HepG2 (cell line): ENCODE results near the gene C5AR2. TPM values are rescaled to one million over a fixed set of nuclear protein-coding genes. Genes with fewer than 3 reads are reported as not detected.

Source experiments
- ADNP ChIP-seq: sonication (generic); formaldehyde crosslinking; IDR thresholded peaks from 2 replicates; pipeline ENCODE4 v1.4.0; 2020; ENCODE audit warnings: missing genetic modification reagents
- CBX1 ChIP-seq: IDR thresholded peaks from one replicate; pipeline ENCODE4 v1.6.1; 2016; ENCODE audit warnings: antibody characterized with exemption, low read depth
- CEBPG ChIP-seq: IDR thresholded peaks from 2 replicates; pipeline ENCODE4 v1.6.1; 2016
- CHCHD3 ChIP-seq: sonication (generic); formaldehyde crosslinking; IDR thresholded peaks from 2 replicates; pipeline ENCODE4 v1.8.0; 2022; ENCODE audit warnings: mild to moderate bottlenecking, missing genetic modification reagents, moderate library complexity
- FOXK1 ChIP-seq: sonication (generic); formaldehyde crosslinking; IDR thresholded peaks from 2 replicates; pipeline ENCODE4 v1.4.0; 2020; ENCODE audit warnings: low read depth, missing genetic modification reagents, borderline replicate concordance
- HDAC1 ChIP-seq: sonication (generic); formaldehyde crosslinking; IDR thresholded peaks from 2 replicates; pipeline ENCODE4 v1.5.1; 2020; ENCODE audit warnings: mild to moderate bottlenecking, missing genetic modification reagents
- HES4 ChIP-seq: sonication (generic); formaldehyde crosslinking; IDR thresholded peaks from 2 replicates; pipeline ENCODE4 v1.9.0; 2021; ENCODE audit warnings: mild to moderate bottlenecking, missing genetic modification reagents, borderline replicate concordance
- HNF4A ChIP-seq: sonication (generic); formaldehyde crosslinking; IDR thresholded peaks from 2 replicates; pipeline ENCODE4 v1.4.0; 2020; ENCODE audit warnings: missing genetic modification reagents
- KDM2A ChIP-seq: sonication (generic); formaldehyde crosslinking; IDR thresholded peaks from 2 replicates; pipeline ENCODE4 v1.4.0; 2020; ENCODE audit warnings: low read depth, missing genetic modification reagents, borderline replicate concordance
- SIX4 ChIP-seq: sonication (generic); formaldehyde crosslinking; IDR thresholded peaks from 2 replicates; pipeline ENCODE4 v1.4.0; 2020; ENCODE audit warnings: missing genetic modification reagents
- TAF1 ChIP-seq: sonication (generic); formaldehyde crosslinking; IDR thresholded peaks from 2 replicates; pipeline ENCODE4 v1.4.0; 2020; ENCODE audit warnings: missing genetic modification reagents
- TEAD2 ChIP-seq: sonication (generic); formaldehyde crosslinking; IDR thresholded peaks from 2 replicates; pipeline ENCODE4 v1.9.0; 2021; ENCODE audit warnings: missing genetic modification reagents
- YEATS2 ChIP-seq: sonication (generic); formaldehyde crosslinking; IDR thresholded peaks from 2 replicates; pipeline ENCODE4 v1.4.0; 2020; ENCODE audit warnings: missing genetic modification reagents, borderline replicate concordance
- ZC3H13 ChIP-seq: sonication (generic); formaldehyde crosslinking; IDR thresholded peaks from 2 replicates; pipeline ENCODE4 v1.8.1; 2023; ENCODE audit warnings: mild to moderate bottlenecking, missing genetic modification reagents, moderate library complexity
- ZFP1 ChIP-seq: IDR thresholded peaks from 2 replicates; pipeline ENCODE4 v1.6.1; 2016
- polyA plus RNA-seq, 8 experiments: library from polyadenylated mRNA; depleted of rRNA in 3 of 8; stranded (reverse) in 7 of 8; unstranded in 1 of 8; fragments of >200 nt; fragmentation: Illumina TruSeq in 4 of 8; extraction: Trizol in 4 of 8; gene quantifications; 2 replicates each; pipeline versions ENCODE4 v1.2.1 to v1.2.3, GENCODE V29; 2011 to 2016; ENCODE audit warnings: low read depth in 4 of 8, missing spikeins in 1 of 8, mixed read lengths in 1 of 8; ENCODE audit not compliant: insufficient read depth in 1 of 8
- total RNA-seq, 5 experiments: library from RNA; depleted of rRNA; stranded (reverse); fragments of >200 nt; fragmentation: Illumina TruSeq; extraction: Trizol; gene quantifications; 2 replicates each; pipeline ENCODE4 v1.2.3, GENCODE V29; 2016; ENCODE audit warnings: low read depth in 1 of 5
- TF ChIP-seq, protein P1 (sequence below): sonication (generic); formaldehyde crosslinking; IDR thresholded peaks from 2 replicates; pipeline ENCODE4 v1.5.0; 2020; ENCODE audit warnings: missing genetic modification reagents
- TF ChIP-seq, protein P2 (sequence below): sonication (generic); formaldehyde crosslinking; conservative IDR thresholded peaks from 2 replicates; pipeline ENCODE4 v1.5.0; 2020; ENCODE audit warnings: missing genetic modification reagents
- TF ChIP-seq, protein P3 (sequence below): sonication (generic); formaldehyde crosslinking; IDR thresholded peaks from 2 replicates; pipeline ENCODE4 v1.5.1; 2020; ENCODE audit warnings: missing genetic modification reagents, mild to moderate bottlenecking, borderline replicate concordance
- TF ChIP-seq, protein P4 (sequence below): sonication (generic); formaldehyde crosslinking; IDR thresholded peaks from 2 replicates; pipeline ENCODE4 v1.5.1; 2020; ENCODE audit warnings: missing genetic modification reagents, mild to moderate bottlenecking, borderline replicate concordance
- TF ChIP-seq, protein P5 (sequence below): sonication (generic); formaldehyde crosslinking; IDR thresholded peaks from 2 replicates; pipeline ENCODE4 v1.4.0; 2020; ENCODE audit warnings: missing genetic modification reagents
- TF ChIP-seq, protein P6 (sequence below): sonication (generic); formaldehyde crosslinking; IDR thresholded peaks from 2 replicates; pipeline ENCODE4 v1.8.0; 2022; ENCODE audit warnings: mild to moderate bottlenecking, missing genetic modification reagents
- TF ChIP-seq, protein P7 (sequence below): sonication (generic); formaldehyde crosslinking; IDR thresholded peaks from 2 replicates; pipeline ENCODE4 v1.5.0; 2020; ENCODE audit warnings: mild to moderate bottlenecking, missing genetic modification reagents, borderline replicate concordance

The C5AR2 gene
- total and polyA plus RNA-seq, 2 of the 13 experiments (the other 11 are each of a cell fraction or from before 2014, with no cell fraction given), result 0.09 to 0.24 TPM

DNA sequence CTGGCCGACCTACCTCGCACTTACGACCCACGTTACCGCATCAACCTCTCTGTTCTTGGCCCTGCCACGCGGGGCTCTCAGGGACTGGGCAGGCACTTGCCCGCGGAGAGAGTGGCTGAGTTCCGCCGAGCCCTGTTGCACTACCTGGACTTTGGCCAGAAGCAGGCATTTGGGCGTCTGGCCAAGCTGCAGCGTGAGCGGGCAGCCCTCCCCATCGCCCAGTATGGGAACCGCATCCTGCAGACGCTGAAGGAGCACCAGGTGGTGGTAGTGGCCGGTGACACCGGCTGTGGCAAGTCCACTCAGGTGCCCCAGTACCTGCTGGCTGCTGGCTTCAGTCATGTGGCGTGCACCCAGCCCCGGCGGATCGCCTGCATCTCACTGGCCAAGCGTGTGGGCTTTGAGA is 21.3 kb downstream of the C5AR2 start (continued):
- TF ChIP-seq, protein P1, sequence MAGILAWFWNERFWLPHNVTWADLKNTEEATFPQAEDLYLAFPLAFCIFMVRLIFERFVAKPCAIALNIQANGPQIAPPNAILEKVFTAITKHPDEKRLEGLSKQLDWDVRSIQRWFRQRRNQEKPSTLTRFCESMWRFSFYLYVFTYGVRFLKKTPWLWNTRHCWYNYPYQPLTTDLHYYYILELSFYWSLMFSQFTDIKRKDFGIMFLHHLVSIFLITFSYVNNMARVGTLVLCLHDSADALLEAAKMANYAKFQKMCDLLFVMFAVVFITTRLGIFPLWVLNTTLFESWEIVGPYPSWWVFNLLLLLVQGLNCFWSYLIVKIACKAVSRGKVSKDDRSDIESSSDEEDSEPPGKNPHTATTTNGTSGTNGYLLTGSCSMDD (CRISPR knock-in tag), result no peak
- TF ChIP-seq SIX4 (CRISPR knock-in tag) (no peak), ZFP1 (no peak), ADNP (CRISPR knock-in tag) (no peak), CHCHD3 (no peak), CEBPG (CRISPR knock-in tag) (peak; percentile 78), HDAC1 (CRISPR knock-in tag) (peak; percentile 92), TEAD2 (CRISPR knock-in tag) (no peak), CBX1 (no peak), FOXK1 (CRISPR knock-in tag) (peak; percentile 31; the same call in 1 of the 2 replicates), YEATS2 (no peak), HNF4A (CRISPR knock-in tag) (peak; percentile 98), KDM2A (CRISPR knock-in tag) (peak; percentile 79; the same call in 1 of the 2 replicates), TAF1 (CRISPR knock-in tag) (no peak), ZC3H13 (peak; percentile 98), HES4 (CRISPR knock-in tag) (no peak)
- TF ChIP-seq, protein P2, sequence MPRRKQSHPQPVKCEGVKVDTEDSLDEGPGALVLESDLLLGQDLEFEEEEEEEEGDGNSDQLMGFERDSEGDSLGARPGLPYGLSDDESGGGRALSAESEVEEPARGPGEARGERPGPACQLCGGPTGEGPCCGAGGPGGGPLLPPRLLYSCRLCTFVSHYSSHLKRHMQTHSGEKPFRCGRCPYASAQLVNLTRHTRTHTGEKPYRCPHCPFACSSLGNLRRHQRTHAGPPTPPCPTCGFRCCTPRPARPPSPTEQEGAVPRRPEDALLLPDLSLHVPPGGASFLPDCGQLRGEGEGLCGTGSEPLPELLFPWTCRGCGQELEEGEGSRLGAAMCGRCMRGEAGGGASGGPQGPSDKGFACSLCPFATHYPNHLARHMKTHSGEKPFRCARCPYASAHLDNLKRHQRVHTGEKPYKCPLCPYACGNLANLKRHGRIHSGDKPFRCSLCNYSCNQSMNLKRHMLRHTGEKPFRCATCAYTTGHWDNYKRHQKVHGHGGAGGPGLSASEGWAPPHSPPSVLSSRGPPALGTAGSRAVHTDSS (CRISPR knock-in tag), result no peak
- TF ChIP-seq, protein P3, sequence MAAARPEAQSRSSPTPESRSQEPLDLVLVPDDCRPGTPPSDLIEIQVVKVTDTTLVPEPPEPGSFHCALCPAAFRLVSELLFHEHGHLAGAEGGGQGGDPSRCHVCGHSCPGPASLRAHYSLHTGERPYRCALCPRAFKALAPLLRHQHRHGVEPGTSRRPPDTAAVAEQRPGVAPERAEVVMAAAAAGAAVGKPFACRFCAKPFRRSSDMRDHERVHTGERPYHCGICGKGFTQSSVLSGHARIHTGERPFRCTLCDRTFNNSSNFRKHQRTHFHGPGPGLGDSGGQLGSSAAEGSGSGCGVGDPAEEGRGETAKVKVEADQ (CRISPR knock-in tag), result no peak
- TF ChIP-seq, protein P4, sequence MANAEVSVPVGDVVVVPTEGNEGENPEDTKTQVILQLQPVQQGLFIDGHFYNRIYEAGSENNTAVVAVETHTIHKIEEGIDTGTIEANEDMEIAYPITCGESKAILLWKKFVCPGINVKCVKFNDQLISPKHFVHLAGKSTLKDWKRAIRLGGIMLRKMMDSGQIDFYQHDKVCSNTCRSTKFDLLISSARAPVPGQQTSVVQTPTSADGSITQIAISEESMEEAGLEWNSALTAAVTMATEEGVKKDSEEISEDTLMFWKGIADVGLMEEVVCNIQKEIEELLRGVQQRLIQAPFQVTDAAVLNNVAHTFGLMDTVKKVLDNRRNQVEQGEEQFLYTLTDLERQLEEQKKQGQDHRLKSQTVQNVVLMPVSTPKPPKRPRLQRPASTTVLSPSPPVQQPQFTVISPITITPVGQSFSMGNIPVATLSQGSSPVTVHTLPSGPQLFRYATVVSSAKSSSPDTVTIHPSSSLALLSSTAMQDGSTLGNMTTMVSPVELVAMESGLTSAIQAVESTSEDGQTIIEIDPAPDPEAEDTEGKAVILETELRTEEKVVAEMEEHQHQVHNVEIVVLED, result no peak; the same call in 1 of the 2 replicates
- TF ChIP-seq, protein P5, sequence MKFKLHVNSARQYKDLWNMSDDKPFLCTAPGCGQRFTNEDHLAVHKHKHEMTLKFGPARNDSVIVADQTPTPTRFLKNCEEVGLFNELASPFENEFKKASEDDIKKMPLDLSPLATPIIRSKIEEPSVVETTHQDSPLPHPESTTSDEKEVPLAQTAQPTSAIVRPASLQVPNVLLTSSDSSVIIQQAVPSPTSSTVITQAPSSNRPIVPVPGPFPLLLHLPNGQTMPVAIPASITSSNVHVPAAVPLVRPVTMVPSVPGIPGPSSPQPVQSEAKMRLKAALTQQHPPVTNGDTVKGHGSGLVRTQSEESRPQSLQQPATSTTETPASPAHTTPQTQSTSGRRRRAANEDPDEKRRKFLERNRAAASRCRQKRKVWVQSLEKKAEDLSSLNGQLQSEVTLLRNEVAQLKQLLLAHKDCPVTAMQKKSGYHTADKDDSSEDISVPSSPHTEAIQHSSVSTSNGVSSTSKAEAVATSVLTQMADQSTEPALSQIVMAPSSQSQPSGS (CRISPR knock-in tag), result peak; percentile 57; the same call in 1 of the 2 replicates
- TF ChIP-seq, protein P6, sequence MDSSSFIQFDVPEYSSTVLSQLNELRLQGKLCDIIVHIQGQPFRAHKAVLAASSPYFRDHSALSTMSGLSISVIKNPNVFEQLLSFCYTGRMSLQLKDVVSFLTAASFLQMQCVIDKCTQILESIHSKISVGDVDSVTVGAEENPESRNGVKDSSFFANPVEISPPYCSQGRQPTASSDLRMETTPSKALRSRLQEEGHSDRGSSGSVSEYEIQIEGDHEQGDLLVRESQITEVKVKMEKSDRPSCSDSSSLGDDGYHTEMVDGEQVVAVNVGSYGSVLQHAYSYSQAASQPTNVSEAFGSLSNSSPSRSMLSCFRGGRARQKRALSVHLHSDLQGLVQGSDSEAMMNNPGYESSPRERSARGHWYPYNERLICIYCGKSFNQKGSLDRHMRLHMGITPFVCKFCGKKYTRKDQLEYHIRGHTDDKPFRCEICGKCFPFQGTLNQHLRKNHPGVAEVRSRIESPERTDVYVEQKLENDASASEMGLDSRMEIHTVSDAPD (CRISPR knock-in tag), result no peak
- TF ChIP-seq, protein P7, sequence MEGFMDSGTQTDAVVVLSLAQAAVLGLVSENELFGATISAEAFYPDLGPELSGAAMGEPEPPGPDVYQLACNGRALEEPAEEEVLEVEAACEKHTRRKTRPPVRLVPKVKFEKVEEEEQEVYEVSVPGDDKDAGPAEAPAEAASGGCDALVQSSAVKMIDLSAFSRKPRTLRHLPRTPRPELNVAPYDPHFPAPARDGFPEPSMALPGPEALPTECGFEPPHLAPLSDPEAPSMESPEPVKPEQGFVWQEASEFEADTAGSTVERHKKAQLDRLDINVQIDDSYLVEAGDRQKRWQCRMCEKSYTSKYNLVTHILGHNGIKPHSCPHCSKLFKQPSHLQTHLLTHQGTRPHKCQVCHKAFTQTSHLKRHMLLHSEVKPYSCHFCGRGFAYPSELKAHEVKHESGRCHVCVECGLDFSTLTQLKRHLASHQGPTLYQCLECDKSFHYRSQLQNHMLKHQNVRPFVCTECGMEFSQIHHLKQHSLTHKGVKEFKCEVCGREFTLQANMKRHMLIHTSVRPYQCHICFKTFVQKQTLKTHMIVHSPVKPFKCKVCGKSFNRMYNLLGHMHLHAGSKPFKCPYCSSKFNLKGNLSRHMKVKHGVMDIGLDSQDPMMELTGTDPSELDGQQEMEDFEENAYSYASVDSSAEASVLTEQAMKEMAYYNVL (CRISPR knock-in tag), result no peak
